ENCODE results near the gene MRPS2.
"Not testable (repeated sequence)": the region's sequence is repeated elsewhere in the genome, so short reads cannot be mapped to it uniquely, and the experiment has no call there.

The MRPS2 gene

DNA sequence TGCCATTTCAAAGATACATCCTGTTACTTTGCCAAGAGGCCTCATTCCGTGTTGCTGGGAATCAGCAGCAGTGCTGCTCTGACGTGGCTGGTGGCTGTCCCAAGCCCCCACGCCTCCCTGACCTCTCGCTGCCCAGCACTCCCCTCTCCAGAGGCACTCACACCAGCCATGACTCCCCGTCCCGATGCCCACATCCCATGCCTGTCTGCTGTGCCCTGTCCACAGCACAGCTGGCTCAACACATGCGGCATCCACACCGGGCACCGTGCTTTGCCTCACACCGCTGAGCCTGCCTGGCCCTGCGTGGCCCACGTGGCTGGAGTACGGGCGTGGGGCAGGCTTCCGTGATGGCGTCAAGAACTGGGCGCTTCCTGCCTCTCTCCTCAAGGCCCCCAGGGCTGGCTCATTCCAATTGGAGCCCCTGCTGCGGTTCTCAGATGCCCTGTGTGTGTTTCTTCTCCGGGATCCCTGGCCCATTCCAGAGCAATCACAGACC lies 12.9 kb downstream of the MRPS2 start:
- no peak for DNase-seq (ENCODE audit: low read depth)
- no peak overlapping the region for H3K4me3 ChIP-seq (ENCODE audit: low read length)
- TF ChIP-seq, protein P1, sequence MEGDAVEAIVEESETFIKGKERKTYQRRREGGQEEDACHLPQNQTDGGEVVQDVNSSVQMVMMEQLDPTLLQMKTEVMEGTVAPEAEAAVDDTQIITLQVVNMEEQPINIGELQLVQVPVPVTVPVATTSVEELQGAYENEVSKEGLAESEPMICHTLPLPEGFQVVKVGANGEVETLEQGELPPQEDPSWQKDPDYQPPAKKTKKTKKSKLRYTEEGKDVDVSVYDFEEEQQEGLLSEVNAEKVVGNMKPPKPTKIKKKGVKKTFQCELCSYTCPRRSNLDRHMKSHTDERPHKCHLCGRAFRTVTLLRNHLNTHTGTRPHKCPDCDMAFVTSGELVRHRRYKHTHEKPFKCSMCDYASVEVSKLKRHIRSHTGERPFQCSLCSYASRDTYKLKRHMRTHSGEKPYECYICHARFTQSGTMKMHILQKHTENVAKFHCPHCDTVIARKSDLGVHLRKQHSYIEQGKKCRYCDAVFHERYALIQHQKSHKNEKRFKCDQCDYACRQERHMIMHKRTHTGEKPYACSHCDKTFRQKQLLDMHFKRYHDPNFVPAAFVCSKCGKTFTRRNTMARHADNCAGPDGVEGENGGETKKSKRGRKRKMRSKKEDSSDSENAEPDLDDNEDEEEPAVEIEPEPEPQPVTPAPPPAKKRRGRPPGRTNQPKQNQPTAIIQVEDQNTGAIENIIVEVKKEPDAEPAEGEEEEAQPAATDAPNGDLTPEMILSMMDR (conservative IDR thresholded peaks at IDR 0.05; ENCODE audit: low read length), result no peak

DNA sequence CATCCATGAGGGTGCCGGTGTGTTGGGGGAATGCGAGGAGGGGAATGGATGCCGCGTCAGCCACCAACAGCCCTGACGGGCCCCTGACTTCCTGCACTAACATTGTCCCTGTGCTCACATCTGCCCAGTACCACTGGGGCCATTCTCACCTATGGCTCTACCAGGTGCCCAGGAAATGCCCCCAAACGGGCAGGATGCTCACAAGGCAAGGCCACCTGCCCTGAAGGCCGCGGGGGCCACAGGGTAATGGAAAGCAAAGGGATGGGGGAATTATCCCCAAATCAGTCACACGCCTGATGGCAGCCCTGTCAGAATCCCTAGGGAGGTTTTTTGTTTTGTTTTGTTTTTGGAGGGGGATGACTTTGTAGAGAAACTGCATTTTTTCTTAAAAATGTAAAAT lies 13.4 kb downstream of the MRPS2 start:
- not testable (repeated sequence) for H3K4me3 ChIP-seq (ENCODE audit: low read length); DNase-seq (ENCODE audit: low read depth)

DNA sequence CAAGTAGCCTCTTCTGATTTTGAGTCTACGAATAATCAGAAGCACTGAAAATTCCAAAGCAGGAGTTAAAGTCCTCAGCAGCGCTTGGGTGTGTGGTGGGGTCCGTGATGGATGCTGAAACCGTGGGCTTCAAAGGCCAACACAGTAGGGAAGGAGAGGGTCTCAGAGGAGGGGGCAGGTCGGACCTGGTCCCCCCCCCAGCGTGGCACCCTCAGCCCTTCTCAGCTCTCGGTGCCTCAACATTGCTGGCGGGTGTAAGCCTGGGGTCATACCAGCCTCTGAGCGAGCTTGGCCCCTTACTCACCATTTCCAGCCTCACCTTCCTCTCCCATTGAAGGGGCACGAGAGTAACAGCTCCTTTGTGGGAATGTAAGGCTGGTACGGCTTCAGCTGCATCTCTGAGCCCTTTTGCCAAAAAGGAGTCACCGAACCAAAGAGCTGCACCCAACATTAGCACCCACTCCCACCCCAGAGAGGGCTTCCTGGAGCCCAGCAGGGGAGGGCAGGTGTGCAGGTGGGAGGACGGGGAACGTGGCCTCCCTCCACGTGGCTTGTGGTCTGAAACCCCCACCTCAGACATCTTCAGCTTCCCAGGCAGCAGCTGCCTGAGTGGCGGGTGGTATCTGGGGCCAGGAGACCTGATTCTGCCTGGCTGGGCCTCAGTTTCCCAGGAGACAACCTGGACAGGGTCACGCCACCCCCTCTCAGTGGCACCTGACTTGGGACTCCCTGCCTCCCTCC lies 14.0 kb downstream of the MRPS2 start:
- no peak for DNase-seq (ENCODE audit: low read depth)
- no peak overlapping the region for H3K4me3 ChIP-seq (ENCODE audit: low read length)
- TF ChIP-seq, protein P1 (conservative IDR thresholded peaks at IDR 0.05; ENCODE audit: low read length), result no peak

DNA sequence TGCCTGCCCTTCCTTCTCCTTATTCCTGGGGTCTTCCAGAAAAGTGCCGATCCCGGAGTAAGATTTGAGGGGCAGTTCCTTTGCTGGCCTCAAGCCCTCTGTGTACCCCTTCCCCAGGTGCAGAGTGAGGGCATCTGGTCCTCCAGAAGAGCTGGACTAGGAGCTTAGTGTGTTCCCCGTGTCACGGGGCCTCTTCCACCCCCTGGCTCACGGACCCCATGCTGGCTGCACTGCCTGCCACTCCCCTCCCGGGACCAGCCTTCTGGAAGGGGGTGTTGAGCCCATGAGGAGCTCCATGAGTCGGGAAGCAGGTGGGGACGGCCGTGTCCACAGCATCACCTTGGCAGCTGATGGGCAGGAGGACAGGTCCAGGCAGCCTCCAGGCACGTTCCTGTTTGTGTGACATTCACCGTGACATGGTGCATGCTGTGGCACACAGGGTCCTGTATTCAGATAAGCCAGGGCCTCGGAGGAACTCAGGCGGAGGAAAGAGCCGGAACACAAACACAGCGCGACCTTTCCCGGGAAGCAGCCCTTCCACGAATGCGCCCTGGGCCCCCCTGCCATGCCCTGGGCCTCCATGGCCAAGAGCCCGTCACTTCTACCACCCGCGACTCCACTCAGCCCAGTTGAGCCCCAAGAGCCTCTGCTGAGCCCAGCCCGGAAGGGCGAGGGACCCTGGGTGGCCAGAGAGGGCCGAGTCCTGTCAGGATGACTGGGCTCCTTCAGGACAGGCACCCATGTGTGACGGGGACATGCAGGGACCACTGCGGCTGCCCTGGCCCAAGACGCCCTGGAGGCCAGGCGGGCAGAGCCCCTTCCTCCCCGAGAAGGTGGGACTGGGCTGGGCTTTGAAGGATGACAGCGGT lies 14.8 kb downstream of the MRPS2 start:
- no peak for DNase-seq (ENCODE audit: low read depth)
- TF ChIP-seq, protein P1 (conservative IDR thresholded peaks at IDR 0.05; ENCODE audit: low read length), result no peak
- no peak overlapping the region for H3K4me3 ChIP-seq (ENCODE audit: low read length)

DNA sequence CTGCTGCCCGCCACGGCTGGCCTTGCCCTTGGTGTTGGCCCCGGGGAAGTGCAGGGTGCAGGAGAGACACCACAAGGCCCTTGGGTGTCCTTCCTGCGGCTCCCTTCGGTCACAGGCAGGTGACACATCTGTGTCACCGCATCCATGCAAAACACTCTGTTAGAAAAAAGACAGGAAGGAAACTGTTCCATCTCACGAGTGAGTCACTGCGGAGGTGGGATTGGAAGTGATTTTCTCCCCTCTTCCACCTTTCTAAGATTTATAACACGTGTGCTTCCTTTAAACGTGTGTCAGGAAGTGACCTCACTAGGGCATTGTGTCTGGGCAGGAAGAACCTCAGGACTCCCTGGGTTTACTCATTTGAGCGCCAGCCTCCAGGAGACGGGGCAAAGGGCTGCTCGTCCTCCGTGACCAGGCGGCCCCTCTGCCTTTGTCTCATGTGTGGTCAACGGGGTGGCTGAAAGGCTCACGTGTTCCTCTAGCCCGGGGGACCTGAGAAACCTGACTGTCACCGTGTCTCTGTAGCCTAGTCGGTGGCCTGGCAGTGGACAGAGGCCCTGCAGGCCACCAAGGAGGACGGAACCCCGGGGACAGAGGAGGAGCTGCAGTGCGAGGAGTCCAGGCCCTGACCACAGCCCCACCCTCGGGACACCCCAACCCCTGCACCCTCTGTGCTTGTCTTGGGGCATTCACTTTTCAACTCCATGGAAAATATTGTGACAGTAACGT lies 15.8 kb downstream of the MRPS2 start:
- TF ChIP-seq, protein P1 (conservative IDR thresholded peaks at IDR 0.05; ENCODE audit: low read length), result no peak
- H3K4me3 ChIP-seq (ENCODE audit: low read length), result no peak overlapping the region
- no peak for DNase-seq (ENCODE audit: low read depth)

DNA sequence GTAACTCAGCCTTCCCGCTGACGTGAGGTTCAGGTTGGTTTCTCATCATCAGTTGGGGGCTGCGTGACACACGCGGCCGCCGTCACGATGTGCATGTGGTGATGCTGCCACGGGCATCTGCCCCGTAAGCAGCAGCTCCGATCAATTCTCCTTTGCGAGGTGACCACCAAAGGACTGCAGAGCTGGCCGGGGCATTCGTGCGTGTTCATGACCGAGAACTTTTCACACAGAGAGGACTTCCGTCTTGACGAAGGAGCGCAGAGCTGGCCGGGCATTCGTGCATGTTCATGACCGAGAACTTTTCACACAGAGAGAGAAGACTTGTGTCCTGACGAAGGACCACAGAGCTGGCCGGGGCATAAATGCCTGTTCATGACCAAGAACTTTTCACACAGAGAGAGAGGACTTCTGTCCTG lies 16.9 kb downstream of the MRPS2 start:
- H3K4me3 ChIP-seq (ENCODE audit: low read length), result no peak overlapping the region
- no peak for DNase-seq (ENCODE audit: low read depth)
- TF ChIP-seq, protein P1 (conservative IDR thresholded peaks at IDR 0.05; ENCODE audit: low read length), result no peak

Data from AG10803 (cell line).